ENCODE results near the gene CSF2RB.

GRCh38 chr22:36871669-36872081, 41.8 kb upstream of the CSF2RB start:
- TF ChIP-seq, protein P1, sequence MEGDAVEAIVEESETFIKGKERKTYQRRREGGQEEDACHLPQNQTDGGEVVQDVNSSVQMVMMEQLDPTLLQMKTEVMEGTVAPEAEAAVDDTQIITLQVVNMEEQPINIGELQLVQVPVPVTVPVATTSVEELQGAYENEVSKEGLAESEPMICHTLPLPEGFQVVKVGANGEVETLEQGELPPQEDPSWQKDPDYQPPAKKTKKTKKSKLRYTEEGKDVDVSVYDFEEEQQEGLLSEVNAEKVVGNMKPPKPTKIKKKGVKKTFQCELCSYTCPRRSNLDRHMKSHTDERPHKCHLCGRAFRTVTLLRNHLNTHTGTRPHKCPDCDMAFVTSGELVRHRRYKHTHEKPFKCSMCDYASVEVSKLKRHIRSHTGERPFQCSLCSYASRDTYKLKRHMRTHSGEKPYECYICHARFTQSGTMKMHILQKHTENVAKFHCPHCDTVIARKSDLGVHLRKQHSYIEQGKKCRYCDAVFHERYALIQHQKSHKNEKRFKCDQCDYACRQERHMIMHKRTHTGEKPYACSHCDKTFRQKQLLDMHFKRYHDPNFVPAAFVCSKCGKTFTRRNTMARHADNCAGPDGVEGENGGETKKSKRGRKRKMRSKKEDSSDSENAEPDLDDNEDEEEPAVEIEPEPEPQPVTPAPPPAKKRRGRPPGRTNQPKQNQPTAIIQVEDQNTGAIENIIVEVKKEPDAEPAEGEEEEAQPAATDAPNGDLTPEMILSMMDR (IDR thresholded peaks at IDR 0.05): no peak
- TF ChIP-seq POLR2A (IDR thresholded peaks at IDR 0.05): no peak
- no peak for TF ChIP-seq POLR2AphosphoS5 (IDR thresholded peaks at IDR 0.05)
